ENCODE data around the gene RANBP3. TPM values are rescaled to one million over a fixed set of nuclear protein-coding genes. Genes with fewer than 3 reads are reported as not detected.

RANBP3 gene
- total and polyA plus RNA-seq, 2 experiments from 2014 or later: 40.2 to 98.3 TPM

DNA sequence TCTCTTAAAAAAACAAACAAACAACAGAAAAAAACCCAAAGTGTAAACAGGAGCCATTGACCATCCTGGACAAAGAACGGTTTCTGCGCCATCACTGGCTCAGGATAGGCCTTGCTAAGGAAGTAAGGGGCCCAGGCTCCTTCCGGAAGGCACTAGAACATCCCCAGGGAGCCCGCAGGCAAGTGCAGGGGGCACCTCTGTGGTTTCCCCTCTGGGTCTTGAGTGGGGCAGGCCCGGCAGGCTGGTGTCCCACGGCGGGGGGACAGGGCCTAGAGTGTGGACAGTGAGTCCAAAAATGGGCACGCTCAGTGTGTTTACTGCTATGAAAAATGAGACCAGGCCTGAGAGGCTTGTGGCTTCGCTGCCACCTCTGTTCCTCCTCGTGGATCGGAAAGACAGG is 14.8 kb upstream of the RANBP3 start (continued):
- TF ChIP-seq EZH2phosphoT487 (IDR thresholded peaks at IDR 0.05; ENCODE audit: unreplicated experiment) (no peak), POLR2AphosphoS5 (IDR thresholded peaks at IDR 0.05; ENCODE audit: low read depth) (no peak), NANOG (IDR thresholded peaks at IDR 0.05; ENCODE audit: borderline replicate concordance) (no peak), JUNB (IDR thresholded peaks at IDR 0.05; ENCODE audit: unreplicated experiment) (no peak), REST (IDR thresholded peaks at IDR 0.05; ENCODE audit: unreplicated experiment) (no peak), STAT1 (IDR thresholded peaks at IDR 0.05; ENCODE audit: unreplicated experiment) (no peak), ZNF331 (CRISPR knock-in tag; IDR thresholded peaks at IDR 0.05; ENCODE audit: low read depth) (no peak), EZH2 (IDR thresholded peaks at IDR 0.05; ENCODE audit: low read depth, unreplicated experiment) (no peak)

- peaks cover 3% of the 10 kb centered on the region; the same call in 1 of the 2 replicates for H3K4me1 ChIP-seq (ENCODE audit: insufficient read depth)
- ATAC-seq (no peak), DNase-seq (ENCODE audit: low spot score) (no peak)
- no peak overlapping the region for H3K27ac ChIP-seq (ENCODE audit: low read depth)
- no peaks in the 10 kb centered on the region for H3K9me2 ChIP-seq (ENCODE audit: insufficient read depth)
- no peak overlapping the region for H3K4me2 ChIP-seq
- peaks cover 12% of the 10 kb centered on the region for H3K4me1 Mint-ChIP-seq
- no peaks in the 10 kb centered on the region for H3K27me3 ChIP-seq (ENCODE audit: insufficient read depth)
- H3K27me3 Mint-ChIP-seq (ENCODE audit: insufficient read depth, low read depth, poor library complexity): peaks cover 15% of the 10 kb centered on the region
- no peaks in the 10 kb centered on the region for H3K36me3 ChIP-seq (ENCODE audit: insufficient read depth)
- H3F3A ChIP-seq (replicated peaks; ENCODE audit: low read depth): 0 out of 2 replicates have a peak, but pooled peaks cover 2% of the 10 kb centered on the region
- no peak overlapping the region for H3K27ac Mint-ChIP-seq
- no peaks in the 10 kb centered on the region for H3K79me2 ChIP-seq (replicated peaks; ENCODE audit: insufficient read depth)
- peaks cover 2% of the 10 kb centered on the region; the same call in 2 of the 3 replicates for H3K9me3 Mint-ChIP-seq
- TF ChIP-seq ETS1 (IDR thresholded peaks at IDR 0.05): no peak
- TF ChIP-seq ZNF114 (CRISPR knock-in tag; IDR thresholded peaks at IDR 0.05): no peak
- no peak for TF ChIP-seq EZH2phosphoT487 (IDR thresholded peaks at IDR 0.05; ENCODE audit: unreplicated experiment)
- no peak for TF ChIP-seq CREB1 (CRISPR knock-in tag; IDR thresholded peaks at IDR 0.05; ENCODE audit: low read depth)
- no peak for TF ChIP-seq NANOG (IDR thresholded peaks at IDR 0.05; ENCODE audit: borderline replicate concordance)
- TF ChIP-seq JUNB (IDR thresholded peaks at IDR 0.05; ENCODE audit: unreplicated experiment): no peak
- no peak for TF ChIP-seq REST (IDR thresholded peaks at IDR 0.05; ENCODE audit: unreplicated experiment)
- H3K4me3 Mint-ChIP-seq: no peak overlapping the region
- no peaks in the 10 kb centered on the region for H4K20me1 ChIP-seq (replicated peaks; ENCODE audit: insufficient read depth)
- no peak overlapping the region for H2AFZ ChIP-seq
- no peak overlapping the region for H3K4me3 ChIP-seq
- H3K36me3 Mint-ChIP-seq (ENCODE audit: low read depth): no peaks in the 10 kb centered on the region; the same call in 2 of the 3 replicates
Observed at GRCh38 chr19:5991244-5991838, 13.4 kb upstream of the RANBP3 start.
